GM12878 (cell line): ENCODE data around the gene BAIAP2L1.

Experiments used
- EZH2 ChIP-seq: IDR thresholded peaks from 2 replicates; pipeline ENCODE4 v1.6.1; 2012; ENCODE audit warnings: low read depth, mild to moderate bottlenecking, control low read depth, inconsistent platforms, low read length, borderline replicate concordance; ENCODE audit not compliant: control insufficient read depth
- HDAC2 ChIP-seq: fragments of 200-600 bp; sonication (generic); IDR thresholded peaks from 2 replicates; pipeline ENCODE4 v1.6.1; 2017
- RFX5 ChIP-seq: IDR thresholded peaks from 2 replicates; pipeline ENCODE4 v1.6.1; 2011; ENCODE audit warnings: low read depth, low read length, improper control_type of control experiment
- ZNF592 ChIP-seq: fragments of 450-650 bp; IDR thresholded peaks from 2 replicates; pipeline ENCODE4 v1.6.1; 2017; ENCODE audit warnings: mild to moderate bottlenecking, moderate library complexity

- TF ChIP-seq ZNF592 (no peak), RFX5 (no peak), HDAC2 (no peak), EZH2 (no peak)
These were observed 156.0 kb downstream of the BAIAP2L1 start for GRCh38 chr7:98244871-98245270.
